Measurements from ENCODE around the gene METTL9.
A peak's percentile ranks its signal among the peaks of the same experiment; 100 is the strongest.
"Not testable (repeated sequence)": the region's sequence is repeated elsewhere in the genome, so short reads cannot be mapped to it uniquely, and the experiment has no call there.

Gene METTL9

DNA sequence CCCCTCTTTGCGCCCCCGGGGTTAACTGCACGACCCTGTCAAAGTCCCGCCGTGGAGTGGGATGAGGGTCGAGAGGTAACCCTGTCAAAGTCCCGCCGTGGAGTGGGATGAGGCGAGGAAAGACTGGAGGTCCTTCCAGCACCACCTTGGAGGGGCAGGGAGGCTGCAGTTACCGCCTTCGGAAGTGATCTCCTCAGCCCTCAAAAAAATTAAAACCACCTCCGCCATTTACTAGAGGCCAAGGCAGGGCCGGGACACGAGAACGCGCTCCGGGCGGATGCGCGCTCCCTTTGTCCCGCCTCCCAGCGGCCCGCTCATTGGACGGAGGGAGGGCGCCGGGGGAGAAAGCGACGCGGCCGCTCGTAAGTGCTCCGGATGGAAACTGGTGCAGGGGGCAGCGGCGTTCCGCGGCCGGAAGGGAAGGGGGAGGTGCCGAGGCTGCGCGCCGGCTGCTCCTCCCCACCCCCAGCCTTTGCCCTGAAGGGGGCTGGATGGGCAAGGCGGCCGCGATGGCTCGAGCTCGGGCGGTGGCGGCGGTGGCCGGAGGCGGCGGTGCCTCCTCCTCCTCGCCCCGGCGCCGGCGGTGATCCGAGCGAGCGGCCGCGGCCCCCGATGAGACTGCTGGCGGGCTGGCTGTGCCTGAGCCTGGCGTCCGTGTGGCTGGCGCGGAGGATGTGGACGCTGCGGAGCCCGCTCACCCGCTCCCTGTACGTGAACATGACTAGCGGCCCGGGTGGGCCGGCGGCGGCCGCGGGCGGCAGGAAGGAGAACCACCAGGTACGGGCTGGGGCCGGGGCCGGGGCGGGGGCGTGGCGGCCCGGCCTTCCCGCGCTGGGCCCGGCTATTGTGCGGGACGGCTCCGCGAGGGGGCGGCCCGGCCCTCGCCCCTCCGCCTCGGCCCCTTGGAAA is at the start of gene METTL9:
TSS of gene METTL9 (plus strand) at position 456 of the 909 bp plus-strand sequence. CDS start at position 613, 157 bp downstream.
- peak; percentile 95 for FAIRE-seq

DNA sequence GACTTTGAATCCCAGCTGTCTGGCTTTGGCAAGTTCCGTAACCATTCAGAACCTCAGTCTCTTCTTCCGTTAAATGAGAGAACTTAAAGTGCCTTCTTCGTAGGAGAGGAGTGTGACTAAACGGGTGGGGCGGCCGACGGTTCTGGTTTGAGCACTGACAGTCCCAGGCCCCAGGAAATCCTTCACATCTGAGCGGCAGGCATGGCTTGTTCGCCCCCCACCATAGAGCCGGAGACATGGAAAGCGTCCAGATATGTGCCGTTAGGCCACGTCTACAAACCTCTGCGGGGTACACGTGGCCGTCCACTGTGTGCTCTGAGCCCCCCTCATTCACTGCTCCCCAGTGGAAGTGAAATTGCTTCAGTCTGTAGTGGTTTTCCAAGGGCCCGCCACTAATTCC is 49.4 kb upstream of the METTL9 start:
- DNase-seq (ENCODE audit: extremely low spot score, insufficient read length, low read depth); FAIRE-seq: not testable (repeated sequence)

More for the DNA sequence above, at the start of gene METTL9:
- DNase-seq (ENCODE audit: extremely low spot score, insufficient read length, low read depth) = peak; percentile 93

DNA sequence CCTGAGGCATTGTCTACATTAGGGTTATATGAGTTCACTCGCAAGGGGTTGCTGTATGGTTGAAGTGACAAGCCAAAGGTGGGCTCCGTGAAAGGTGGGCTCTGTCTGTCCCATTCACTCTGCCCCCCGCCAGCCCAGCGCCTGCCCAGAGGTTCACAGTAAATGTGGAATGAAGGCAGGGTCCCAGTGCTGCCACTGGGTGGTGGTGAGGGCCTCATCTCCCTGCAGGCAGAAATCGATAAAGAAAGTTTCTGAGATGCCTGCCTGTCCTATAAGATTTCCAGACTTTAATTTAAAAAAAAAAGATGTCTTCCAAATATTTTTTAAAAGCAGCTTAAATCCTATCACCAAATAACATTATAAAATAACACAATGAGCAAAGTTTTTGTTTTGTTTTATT is 48.9 kb upstream of the METTL9 start:
- DNase-seq (ENCODE audit: extremely low spot score, insufficient read length, low read depth); FAIRE-seq: not testable (repeated sequence)

DNA sequence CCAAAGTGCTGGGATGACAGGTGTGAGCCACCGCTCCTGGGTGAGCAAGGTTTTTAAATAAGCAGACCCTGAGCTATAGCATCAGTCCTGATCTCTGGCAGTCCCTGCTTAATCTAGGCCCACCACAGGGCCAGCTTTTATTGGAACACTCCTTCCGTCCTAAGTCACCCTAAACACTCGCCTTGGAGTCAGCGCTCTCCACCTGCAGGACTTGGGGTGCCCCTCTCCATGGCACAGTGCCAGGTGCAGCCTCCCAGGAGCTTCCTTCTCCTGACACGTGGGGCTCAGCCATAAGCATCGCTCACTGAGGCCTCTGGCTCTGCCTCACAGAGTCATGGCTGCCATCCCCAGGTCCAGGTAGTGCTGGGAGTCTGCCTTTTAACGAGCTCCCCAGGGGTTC is 48.3 kb upstream of the METTL9 start:
- FAIRE-seq; DNase-seq (ENCODE audit: extremely low spot score, insufficient read length, low read depth): not testable (repeated sequence)

DNA sequence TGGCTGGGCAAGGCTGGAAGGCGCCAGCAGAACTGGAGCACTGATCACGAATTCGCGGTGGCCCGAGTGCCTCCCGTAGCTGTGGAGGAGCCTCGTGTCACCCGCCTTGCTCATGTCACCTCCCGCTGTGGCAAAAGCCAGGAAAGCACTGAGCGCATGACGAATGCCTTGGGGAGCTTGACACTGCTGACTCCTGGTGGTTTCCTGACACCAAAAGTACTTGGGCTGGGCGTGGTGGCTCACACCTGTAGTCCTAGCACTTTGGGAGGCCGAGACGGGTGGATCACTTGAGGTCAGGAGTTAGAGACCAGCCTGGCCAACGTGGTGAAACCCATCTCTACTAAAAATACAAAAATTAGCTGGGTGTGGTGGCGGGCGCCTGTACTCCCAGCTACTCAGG is 47.8 kb upstream of the METTL9 start:
- not testable (repeated sequence) for DNase-seq (ENCODE audit: extremely low spot score, insufficient read length, low read depth); FAIRE-seq

DNA sequence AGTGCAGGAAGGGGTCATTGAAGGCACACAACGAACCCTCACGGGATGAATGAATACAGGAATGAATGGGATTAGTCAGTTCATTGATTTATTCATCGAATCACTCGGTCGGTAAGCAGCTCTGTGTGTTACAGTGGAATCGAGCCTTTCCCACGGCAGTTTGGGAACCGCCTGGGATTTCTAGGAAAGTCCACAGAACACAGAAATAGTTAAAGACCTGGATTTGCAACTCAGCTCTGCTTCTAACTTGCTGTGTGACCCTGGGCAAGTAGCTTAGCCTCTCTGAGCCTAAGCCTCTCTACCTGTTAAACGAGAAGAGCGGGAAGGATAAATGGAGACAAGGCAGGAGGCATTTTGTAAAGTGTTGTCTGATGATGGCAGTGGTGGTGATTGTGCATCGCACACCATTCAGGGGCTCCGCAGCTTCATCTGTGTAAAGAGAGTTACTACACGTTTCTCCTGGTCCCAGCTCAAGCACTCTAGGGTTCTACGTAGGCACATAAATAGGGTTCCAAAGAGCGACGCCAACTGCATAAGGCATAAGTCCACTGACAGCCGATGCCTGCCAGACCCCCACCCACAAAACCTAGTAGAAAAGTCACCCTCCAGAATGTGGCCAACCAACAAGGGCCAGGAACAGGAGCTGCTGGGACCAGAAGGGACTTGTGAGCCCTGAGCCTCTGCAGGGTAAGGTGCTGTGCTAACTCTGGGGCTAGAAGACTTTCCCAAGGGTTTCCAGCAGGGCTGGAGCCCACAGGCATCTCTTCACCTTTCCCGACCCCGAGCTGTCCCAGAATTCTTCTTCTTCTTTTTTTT is 45.7 kb upstream of the METTL9 start:
- not testable (repeated sequence) for DNase-seq (ENCODE audit: extremely low spot score, insufficient read length, low read depth); FAIRE-seq

DNA sequence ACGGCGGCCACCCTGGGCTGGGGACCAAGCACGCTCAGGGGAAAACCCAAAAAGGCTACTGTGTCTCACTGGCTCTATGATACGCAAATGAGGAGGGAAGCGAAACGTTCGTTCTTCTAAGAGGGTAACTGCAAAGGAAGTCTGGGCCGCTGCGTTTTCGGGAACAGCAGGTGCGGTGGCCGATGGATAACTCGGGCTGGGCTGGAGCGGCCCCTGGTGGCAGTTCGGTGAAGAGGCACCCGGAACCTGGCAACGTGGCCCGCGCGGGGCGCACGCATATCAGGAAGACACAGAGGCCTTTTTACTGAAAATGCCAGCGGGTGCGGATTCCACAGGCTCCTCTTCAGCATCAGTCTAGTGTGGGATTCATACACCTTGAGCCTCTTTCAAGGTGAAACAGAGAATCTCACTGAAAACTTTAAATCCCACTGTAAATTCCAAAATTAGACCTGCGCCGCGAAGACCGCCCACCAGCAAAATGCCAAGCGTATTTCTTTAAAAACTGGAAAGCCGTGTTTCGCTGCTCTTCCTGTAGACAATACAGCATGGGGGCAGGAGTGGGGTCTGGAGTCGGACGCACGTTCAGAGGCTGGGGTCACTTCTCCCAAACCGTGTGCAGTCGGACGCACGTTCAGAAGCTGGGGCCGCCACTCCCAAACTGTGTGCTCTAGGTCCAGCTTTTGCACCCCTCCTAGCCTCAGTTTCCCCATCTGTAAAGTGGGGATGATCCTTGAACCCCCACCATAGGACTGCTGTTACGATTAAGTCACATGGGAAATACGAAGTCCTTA is 44.4 kb upstream of the METTL9 start:
- FAIRE-seq (peak; percentile 95), DNase-seq (ENCODE audit: extremely low spot score, insufficient read length, low read depth) (peak; percentile 99)

DNA sequence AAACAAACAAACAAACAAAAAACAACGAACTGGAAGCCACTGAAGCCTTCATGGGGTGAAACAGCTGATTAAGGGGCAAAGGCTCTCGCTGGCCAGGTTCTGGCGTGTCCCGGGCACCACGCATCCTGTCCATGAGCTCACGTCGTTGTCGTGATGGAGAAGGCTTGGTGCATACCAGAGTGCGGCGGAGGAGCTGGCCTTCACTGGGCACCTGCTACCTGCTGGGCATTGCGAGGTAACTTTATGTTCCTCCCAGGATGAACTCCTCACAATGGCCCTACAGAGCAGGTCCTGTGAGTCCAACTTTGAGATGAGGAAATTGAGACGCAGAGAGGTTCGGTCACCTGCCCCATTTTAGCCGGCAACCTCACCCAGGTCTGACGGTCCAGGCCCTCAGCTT is 43.8 kb upstream of the METTL9 start:
- not testable (repeated sequence) for FAIRE-seq; DNase-seq (ENCODE audit: extremely low spot score, insufficient read length, low read depth)

DNA sequence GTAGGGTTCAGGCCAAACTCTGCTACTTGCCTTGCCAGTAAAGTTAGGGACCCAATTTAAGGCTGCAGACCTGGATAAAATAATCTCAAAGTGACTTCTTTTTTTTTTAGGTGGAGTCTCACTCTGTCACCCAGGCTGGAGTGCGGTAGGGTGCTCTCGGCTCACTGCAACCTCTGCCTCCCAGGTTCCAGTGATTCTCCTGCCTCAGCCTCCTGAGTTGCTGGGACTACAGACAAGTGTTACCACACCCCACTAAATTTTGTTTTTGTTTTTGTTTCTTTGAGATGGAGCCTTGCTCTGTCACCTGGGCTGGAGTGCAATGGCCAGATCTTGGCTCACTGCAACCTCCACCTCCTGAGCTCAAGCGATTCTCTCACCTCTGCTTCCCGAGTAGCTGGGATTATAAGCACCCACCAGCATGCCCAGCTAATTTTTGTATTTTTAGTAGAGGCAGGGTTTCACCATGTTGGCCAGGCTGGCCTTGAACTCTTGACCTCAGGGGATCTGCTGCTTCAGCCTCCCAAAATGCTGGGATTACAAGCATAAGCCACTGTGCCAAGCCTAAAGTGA is 43.3 kb upstream of the METTL9 start:
- not testable (repeated sequence) for FAIRE-seq; DNase-seq (ENCODE audit: extremely low spot score, insufficient read length, low read depth)

DNA sequence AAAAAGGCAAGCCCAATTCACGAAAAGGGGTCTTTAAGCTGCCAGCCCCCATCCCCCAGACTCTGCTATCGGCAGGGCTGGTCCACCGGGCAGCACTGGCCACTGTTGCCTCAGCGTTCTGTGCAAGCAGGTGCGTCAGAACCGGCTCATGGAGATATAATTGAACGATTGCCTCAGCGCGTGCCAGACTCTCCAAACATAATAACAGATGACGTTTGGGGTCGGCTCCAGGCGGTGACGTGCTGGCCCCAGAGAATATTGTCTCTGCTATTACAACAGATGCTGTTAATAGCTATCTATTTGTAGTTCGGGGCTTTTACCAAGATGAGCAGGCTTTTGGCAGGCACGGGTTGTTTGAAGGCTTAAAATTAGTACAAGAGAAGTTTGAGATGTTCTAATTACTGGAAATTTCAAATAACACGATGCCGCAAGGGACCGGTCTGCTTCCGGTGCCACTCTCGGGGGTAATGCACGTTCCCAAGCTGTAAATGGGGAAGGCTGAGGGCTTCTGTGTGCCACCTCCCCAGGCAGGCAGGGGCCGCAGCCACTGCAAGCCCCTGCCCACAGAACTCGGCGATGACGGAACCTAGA is 42.6 kb upstream of the METTL9 start:
- FAIRE-seq; DNase-seq (ENCODE audit: extremely low spot score, insufficient read length, low read depth): not testable (repeated sequence)

DNA sequence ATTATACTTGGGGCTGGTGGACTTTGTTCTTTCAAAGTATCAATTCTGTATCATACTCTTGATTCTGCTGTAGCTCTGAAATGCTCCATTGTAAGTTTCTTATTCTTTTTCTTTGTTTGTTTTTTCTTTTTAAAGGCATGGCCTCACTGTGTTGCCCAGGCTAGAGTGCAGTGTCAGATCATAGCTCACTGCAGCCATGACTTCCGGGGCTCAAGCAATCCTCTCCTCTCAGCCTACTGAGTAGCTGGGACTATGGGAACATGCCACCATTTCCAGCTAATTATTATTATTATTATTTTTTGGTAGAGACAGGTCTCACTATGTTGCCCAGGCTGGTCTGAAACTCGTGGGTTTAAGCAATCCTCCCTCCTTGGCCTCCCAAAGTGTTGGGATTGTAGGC is 38.9 kb upstream of the METTL9 start:
- DNase-seq (ENCODE audit: extremely low spot score, insufficient read length, low read depth) (no peak), FAIRE-seq (no peak)

DNA sequence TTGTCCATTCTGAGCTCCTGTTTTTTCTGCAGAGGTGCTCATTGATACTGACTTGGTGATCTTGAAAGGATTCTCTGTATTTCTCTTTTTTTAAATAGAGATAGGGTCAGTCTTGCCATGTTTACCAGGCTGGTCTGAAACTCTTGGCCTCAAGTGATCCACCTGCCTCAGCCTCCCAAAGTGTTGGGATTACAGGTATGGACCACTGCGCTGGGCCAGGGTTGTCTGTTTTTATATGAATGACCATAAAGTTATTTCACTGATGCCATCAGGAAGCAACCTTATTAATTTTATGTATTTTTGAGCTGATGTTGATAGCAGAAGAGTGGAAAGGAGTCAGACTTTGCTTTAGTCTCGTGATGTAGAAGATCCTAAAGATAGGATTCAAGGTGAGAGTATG is 35.7 kb upstream of the METTL9 start:
- DNase-seq (ENCODE audit: extremely low spot score, insufficient read length, low read depth) (no peak), FAIRE-seq (no peak)

DNA sequence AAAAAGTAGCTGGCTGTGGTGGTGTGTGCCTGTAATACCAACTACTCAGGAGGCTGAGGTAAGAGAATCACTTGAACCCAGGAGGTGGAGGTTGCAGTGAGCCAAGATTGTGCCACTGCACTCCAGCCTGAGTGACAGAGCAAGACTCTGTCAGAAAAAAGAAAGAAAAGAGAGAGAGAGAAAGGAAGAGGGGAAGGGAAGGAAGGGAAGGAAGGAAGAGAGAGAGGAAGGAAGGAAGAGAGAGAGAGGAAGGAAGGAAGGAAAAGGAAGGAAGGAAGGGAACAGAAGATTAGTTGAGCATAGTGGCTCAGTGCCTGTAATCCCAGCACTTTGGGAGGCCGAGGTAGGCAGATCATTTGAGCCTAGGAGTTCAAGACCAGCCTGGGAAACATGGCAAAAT is 35.0 kb upstream of the METTL9 start:
- not testable (repeated sequence) for DNase-seq (ENCODE audit: extremely low spot score, insufficient read length, low read depth); FAIRE-seq

DNA sequence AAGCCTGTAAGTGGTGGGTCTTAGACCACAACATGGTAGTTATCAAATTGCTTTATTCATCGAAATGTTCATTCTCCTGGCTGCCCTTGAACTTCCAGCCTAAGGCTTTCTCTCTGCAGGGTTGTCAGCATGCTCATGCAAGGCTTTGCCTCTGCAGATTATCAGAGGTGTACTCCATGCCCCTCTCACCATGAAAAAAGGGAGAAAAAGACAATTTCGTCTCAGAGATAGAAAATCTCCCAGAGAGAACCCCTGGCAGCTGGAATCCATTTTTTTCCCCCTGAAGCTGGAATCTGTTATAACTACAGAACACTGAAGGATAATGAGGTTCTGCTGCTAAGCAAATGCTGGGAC is 33.9 kb upstream of the METTL9 start:
- FAIRE-seq (no peak), DNase-seq (ENCODE audit: extremely low spot score, insufficient read length, low read depth) (no peak)

DNA sequence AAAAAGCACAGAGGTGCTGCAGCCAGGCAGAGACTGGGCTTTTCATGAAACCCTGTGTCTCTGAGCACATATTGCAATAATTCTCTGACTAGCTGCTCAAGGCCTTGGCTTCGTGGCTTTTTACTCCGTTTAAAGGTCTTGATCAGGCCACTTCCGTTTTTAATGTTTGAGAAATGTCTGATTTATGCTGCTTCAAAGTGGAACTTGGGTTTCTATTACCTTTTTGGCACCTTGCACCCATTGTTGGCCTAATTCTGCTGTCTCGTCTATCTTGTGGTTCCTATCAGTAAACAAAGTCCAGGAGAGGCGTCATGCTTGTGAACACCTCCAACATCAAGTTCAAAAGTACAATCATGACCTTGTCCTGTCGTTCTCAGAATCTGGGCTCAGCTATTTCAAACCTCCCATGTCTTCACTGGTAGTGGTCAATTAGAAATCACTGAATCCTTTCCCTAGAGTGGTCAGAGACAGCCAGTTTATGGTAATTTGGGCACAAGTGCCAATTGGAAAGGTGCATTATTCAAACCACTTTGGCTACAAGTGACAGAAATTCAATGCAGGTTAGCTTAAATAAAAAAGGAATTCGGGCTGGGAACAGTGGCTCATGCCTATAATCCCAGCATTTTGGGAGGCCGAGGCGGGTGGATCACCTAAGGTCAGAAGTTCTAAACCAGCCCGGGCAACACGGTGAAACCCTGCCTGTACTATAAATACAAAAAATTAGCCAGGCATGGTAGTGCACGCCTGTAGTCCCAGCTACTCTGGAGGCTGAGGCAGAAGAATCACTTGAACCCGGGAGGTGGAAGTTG is 33.3 kb upstream of the METTL9 start:
- FAIRE-seq = no peak

DNA sequence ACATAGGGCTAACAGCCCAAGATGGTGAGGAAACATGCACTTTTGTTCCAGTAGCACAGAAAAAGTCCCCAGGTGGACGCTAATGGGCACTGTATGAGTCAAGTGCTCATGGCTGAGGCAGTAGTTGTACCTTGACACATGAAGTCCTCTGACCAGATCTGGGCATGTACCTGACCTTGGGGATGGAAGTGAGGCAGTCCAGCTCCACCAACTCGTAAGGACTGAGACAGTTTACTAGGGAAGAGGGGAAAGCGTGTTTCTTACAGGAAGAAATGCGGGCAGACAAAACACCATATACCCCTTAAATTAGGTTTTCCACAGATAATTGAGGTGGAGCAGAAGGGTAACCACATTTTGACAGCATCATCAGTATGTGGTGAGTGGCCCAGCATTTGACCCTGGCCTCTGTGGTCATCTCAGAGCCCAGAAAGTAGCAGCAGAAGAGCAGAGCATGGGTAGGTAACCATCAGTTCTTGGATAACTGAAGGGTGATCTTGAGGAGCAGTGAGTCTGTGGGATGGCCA is 32.4 kb upstream of the METTL9 start:
- DNase-seq (ENCODE audit: extremely low spot score, insufficient read length, low read depth) = no peak
- FAIRE-seq = no peak

More for the DNA sequence above, 33.3 kb upstream of the METTL9 start:
- DNase-seq (ENCODE audit: extremely low spot score, insufficient read length, low read depth) = no peak

DNA sequence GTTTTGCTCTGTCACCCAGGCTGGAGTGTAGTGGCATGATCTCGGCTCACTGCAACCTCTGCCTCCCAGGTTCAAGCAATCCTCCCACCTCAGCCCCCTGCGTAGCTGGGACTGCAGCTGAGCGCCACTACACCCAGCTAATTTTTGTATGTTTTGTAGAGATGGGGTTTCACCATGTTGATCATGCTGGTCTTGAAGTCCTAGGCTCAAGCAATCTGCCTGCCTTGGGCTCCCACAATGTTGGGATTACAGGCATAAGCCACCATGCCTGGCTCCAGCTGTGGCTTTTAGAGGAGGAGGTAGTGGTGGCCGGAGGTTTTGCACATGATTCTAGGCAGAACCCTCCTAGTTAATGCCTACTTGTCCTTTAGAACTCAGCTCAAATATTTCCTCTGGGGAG is 31.9 kb upstream of the METTL9 start:
- not testable (repeated sequence) for FAIRE-seq; DNase-seq (ENCODE audit: extremely low spot score, insufficient read length, low read depth)

DNA sequence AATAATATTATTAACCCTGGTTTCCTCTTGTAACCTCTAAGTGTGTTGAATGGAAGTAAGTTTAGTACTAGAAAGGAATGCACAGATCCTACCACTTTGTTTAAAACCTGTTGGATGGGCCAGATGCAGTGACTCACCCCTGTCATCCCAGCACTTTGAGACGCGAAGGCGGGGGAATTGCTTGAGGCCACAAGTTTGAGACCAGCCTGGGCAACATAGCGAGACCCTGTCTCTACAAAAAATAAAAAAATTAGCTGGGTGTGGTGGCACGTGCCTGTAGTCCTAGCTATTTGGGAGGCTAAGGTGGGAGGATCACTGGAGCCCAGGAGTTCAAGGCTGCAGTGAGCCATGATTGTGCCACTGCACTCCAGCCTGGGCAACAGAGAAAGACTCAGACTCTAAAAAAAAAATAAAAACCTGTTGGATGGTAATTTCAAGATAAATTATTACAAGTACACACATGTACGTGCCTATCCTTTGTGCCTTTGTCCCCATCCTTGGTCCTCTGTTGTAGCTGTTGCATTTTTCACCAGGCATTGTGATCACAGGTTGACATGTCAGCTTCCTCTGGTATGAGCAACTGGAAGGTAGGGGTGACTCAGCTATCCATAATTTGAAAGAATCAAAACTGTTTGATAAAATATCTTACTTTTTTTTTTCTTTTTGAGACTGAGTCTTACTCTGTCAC is 30.7 kb upstream of the METTL9 start:
- no peak for FAIRE-seq
- no peak for DNase-seq (ENCODE audit: extremely low spot score, insufficient read length, low read depth)

Data from GM18507 (cell line).